ENCODE measurements around the gene NAA60.
"Not testable (repeated sequence)": the region's sequence is repeated elsewhere in the genome, so short reads cannot be mapped to it uniquely, and the experiment has no call there.

NAA60 gene

GRCh38 chr16:3465301-3465700, 21.8 kb downstream of the NAA60 start:
- no peak for ATAC-seq

- ATAC-seq, result no peak
Observed at GRCh38 chr16:3465911-3466584, 22.6 kb downstream of the NAA60 start.

GRCh38 chr16:3467182-3467581, 23.7 kb downstream of the NAA60 start:
- ATAC-seq, result no peak

GRCh38 chr16:3467921-3468320, 24.4 kb downstream of the NAA60 start:
- ATAC-seq, result peak; percentile 46

- no peak for ATAC-seq
Observed at GRCh38 chr16:3468501-3468900, 25.0 kb downstream of the NAA60 start.

- ATAC-seq, result no peak
Observed at GRCh38 chr16:3469736-3470135, 26.3 kb downstream of the NAA60 start.

GRCh38 chr16:3470723-3471122, 27.2 kb downstream of the NAA60 start:
- ATAC-seq, result no peak

- ATAC-seq, result no peak
Observed at GRCh38 chr16:3471518-3472176, 28.2 kb downstream of the NAA60 start.

GRCh38 chr16:3472878-3473595, 29.6 kb downstream of the NAA60 start:
- peak in 1 of 2 donors; percentile 48 for ATAC-seq

- not testable (repeated sequence) for ATAC-seq
Observed at GRCh38 chr16:3473596-3473943, 30.1 kb downstream of the NAA60 start.

GRCh38 chr16:3474136-3474779, 30.8 kb downstream of the NAA60 start:
- no peak for ATAC-seq

- ATAC-seq, result not testable (repeated sequence)
Observed at GRCh38 chr16:3474870-3475269, 31.4 kb downstream of the NAA60 start.

- no peak for ATAC-seq
Observed at GRCh38 chr16:3475604-3476375, 32.3 kb downstream of the NAA60 start.

GRCh38 chr16:3476409-3476808, 32.9 kb downstream of the NAA60 start:
- ATAC-seq, result no peak

GRCh38 chr16:3478242-3478925, 34.9 kb downstream of the NAA60 start:
- ATAC-seq, result no peak

GRCh38 chr16:3479654-3480216, 36.3 kb downstream of the NAA60 start:
- ATAC-seq, result peak; percentile 85 to 88

- ATAC-seq, result no peak
Observed at GRCh38 chr16:3480901-3481695, 37.6 kb downstream of the NAA60 start.

GRCh38 chr16:3481696-3482658, 38.5 kb downstream of the NAA60 start:
- no peak for ATAC-seq

- ATAC-seq, result no peak
Observed at GRCh38 chr16:3482659-3483241, 39.3 kb downstream of the NAA60 start.

Measured in activated CD4-positive, CD25-positive, alpha-beta regulatory T cell treated with anti-CD3 and anti-CD28 coated beads, Interleukin-2, amount 50 U/mL, for 24 hours (primary cell).